GM15510 (cell line): Measurements from ENCODE around the gene MORN1.

Experiments
- POLR2A ChIP-seq: IDR thresholded peaks from 3 replicates; pipeline ENCODE4 v1.6.1; 2011; ENCODE audit warnings: borderline replicate concordance; ENCODE audit not compliant: insufficient read length; ENCODE audit errors: extremely low read depth

MORN1 gene

DNA sequence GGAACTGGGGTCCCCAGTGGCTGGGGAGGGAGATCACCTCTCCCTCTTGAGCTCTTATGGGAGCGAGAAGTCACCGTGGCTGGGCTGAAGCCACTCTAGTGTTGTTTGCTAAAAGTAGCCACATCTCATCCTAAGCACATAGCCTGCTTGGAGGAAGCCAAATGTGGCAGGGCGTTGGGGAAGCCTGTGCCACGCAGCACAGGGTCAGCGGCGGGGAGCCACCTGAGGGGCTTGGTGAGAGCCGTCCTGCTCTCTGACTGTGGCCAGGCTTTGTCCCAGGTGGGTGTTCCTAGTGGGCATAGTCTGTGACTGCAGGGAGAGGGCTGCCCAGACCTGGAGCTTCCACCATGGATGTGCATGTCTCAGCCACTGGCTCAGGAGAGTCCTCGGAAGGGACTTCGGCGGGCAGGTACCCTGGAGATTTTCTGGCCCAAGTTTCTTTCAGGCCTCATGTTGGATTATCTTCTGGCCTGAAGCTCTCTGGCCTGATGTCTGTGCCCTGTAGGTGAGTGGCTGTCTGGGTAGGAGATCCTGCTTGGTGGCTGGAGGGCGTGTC lies 38.9 kb downstream of the MORN1 start:
- TF ChIP-seq POLR2A = no peak

DNA sequence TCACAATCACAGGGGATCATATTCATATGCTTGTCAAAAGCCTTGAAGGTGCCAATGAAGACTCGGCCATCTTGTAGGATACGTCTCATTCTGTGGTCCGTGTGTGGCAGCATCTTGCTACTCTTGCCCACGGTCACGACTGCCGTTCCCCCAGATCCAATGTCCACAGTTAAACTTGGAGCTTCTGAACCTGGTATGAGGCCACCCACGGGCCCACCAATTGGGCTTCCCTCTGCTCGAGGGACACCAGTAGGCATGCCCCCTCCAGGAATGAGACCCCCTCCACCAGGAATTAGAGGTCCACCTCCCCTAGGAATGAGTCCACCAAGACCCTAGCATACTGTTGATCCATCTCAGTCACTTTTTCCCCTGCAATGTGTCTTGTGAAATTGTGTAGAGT lies 39.6 kb downstream of the MORN1 start:
- TF ChIP-seq POLR2A = no peak

DNA sequence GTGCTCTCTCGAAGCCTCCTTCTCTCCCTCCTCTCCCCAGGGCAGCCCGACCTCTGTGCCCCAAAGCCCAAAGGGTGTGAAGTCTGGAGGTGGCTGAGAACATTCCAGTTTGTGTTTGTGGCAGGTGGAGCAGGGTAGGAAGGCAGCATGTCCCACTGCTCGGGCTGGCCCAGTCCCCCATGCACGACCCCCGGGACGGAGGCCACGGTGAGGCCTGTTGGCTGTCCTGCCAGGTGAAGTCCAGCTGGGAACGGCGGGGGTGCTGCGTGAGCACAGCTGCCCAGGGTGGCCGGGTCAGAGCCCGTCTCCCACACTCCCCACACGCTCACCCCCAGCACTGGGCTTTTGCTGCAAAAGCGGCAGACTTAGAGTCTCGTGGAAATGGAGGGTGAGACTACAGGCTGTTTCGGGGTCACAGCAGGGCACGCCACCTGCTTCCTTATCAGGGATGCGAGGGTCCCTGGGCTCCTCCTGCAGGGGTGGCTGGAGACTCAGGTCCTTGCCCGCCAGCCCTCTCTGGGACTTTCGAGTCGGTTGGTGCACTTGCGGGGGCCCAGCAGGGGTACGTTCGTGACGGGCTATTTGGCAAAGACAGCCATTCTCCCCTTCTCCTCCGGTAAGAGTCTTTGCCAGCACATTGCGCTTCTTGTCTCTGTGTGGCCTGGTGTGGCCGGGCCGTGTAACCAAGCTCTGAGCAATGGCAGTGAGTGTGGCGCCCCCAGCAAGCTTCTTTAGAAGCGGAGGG lies 40.3 kb downstream of the MORN1 start:
- TF ChIP-seq POLR2A = no peak

DNA sequence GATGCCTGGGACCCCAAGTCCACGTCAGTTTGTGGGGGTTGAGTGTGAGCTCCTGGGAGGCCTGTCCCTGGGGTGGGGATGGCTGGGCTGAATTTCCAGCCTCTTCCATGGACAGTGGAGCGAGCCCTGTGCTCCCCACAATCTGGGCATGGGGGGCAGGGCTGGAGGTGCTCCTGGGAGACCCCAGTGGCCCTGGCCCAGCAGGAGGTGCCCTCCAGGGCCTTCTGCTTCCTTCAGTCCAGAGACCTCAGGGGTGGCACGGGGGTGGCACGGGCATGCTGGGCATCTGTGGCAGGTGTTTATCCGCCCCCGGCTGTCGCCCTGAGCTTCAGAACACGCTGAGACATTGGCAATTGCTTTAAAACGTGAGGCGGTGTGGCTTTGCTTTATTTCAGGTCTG lies 40.9 kb downstream of the MORN1 start:
- no peak for TF ChIP-seq POLR2A

DNA sequence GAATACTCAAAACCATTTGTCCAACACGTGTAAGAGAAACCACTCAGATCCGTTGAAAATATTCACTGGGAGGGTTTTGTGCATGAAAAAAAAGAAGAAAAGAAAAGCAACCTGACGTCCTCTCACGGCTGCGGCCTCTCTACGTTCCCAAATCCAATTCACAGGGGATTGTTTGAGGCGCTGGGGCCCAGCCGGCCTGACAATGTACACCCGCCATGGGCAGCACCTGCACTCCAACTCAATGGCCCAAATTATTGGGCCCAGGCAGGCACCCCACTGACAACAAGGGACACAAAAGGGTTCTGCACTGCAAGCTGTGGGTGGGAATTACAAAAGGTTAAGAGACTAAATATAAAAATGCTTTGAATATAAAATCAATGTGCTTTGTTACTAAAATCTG lies 41.5 kb downstream of the MORN1 start:
- TF ChIP-seq POLR2A = no peak

DNA sequence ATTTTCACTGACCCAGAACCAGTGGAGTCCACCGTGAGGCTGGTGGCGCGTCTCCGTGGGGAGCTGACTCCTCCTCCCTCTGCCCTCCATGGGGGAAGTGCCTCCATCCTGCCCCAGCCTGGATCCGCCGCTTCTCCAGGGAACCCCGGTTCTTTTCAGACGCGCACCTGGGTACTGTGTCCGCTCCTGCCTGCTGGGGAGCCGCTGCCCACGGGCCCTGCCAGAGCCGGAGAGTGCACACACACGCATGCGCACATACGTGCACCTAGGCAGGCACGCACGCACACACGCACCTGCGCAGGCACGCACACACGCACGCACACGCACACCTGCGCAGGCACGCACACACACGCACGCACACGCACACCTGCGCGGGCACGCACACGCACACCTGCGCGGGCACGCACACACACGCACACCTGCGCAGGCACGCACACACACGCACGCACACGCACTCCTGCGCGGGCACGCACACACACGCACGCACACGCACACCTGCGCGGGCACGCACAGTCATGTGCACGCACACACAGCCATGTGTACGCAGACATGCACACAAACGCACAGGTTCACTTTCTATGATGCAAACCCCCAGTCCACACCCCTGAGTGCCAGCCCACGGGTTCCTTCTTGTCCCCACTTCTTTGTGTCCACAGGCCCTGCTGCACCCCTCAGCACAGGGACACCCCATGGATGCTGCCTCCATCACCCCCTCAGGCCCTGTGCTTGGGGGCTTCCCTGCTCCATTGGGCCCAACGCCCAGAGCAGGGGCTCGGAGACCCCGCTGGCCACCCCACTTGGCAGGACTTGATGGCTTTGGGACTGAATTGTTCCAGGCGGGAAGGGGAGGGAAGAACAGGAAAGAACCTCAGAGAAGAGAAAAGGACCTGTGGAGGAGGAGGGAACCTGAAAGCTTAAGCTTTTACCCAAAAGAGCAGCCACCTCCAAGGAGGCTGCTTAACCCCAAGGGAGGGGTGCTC lies 42.7 kb downstream of the MORN1 start:
- no peak for TF ChIP-seq POLR2A

DNA sequence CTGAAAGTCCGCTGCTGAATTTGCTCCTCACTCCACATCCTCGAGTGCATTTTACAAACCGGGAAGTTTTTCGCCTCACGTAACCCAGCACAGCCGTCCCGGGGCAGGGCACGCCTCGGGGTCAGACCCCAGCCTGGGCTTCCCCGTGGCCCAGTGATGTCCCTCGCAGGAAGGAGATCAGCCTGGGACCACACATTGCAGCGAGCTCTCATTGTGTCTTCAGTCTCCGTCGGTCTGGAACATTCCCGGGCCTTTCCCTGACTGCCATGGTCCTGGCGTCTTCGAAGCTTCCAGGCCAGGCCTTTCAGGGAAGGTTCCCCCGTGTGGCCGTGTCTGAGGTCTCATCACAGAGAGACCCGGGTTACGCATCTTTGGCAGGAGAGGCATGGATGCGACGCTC lies 43.5 kb downstream of the MORN1 start:
- TF ChIP-seq POLR2A = no peak

DNA sequence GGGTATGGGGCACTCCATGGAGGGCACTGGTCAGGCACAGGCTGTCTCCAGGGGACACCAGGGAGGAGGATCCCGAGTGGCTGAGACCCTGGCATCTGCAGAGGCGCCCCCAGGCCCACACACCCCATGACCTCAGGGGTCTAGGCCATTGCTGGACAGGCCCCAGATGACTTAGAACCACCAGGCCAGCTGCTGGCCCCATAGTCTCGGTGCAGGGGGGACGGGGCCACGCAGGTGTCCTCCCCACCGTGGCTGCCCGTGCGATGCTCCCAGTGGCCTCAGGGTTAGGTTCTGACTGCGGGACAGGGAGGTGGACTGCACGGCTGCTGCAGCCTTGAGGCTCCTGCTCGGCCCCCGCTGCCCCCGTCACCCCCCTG lies 44.0 kb downstream of the MORN1 start:
- no peak for TF ChIP-seq POLR2A

DNA sequence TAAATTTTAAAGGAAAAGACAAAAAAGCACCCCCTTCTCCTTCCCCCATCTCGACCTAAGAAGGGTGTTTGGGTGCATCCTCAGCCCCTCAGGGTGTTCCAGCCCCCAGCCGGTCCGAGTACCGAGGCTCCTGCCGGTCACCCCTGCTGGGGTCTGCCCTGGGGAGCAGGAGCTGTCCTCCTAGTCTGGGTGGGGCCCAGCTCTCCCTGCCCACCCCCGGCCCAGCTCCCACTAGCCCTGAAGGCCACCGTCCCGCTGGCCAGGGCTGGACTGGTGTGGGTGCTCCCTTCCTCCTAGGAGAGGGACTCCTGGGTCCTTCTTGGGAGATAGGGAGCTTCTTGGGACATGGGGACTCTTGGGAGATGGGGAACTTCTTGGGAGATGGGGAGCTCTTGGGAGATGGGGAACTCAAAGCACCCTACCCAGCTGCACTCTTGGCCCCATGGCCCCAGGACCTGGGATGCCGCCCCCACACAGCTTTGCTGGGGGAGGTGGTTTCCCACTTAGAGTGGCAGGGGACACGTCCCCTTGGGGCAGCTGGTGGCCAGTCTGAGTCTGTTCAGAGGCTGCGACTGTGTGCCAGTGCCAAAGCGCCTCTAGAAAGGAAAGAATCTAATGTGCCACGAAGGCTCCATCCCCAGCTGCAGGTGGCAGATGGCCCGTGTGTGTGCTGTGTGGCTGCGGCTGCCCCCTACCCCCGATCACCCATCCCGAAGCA lies 44.5 kb downstream of the MORN1 start:
- TF ChIP-seq POLR2A = no peak

DNA sequence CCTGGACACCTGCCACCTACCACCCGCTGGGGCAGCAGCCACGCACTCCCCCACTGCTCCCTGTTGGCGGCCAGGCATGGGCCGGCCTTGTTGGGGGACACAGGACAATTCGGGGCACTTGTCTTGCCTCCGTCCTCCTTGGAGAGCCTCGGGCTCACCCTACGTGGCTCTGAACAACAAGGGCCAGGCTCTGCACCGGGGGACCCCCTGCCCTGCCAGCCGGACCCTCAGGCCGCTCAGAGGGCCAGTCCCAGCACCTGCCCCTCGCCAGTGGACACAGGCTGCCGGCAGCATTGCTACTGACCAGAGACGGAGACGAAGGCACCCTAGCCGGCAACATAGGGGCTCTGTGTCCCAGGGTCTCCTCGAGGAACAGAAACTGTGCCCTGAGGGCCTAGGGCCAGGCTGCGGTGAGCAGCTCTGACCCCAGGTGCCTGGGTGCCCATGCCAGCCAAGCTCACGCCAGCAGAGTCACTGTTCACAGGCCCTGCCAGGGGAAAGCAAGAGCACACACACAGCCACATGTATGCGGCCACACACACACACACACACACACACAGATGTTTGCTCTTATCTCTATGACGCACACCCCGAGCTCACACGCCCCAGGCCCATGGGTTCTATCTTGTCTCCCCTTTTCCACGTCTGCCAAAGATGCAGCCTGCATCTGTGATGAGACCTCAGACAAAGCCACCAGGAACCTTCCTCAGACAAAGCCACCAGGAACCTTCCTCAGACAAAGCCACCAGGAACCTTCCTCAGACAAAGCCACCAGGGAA lies 45.9 kb downstream of the MORN1 start:
- no peak for TF ChIP-seq POLR2A

DNA sequence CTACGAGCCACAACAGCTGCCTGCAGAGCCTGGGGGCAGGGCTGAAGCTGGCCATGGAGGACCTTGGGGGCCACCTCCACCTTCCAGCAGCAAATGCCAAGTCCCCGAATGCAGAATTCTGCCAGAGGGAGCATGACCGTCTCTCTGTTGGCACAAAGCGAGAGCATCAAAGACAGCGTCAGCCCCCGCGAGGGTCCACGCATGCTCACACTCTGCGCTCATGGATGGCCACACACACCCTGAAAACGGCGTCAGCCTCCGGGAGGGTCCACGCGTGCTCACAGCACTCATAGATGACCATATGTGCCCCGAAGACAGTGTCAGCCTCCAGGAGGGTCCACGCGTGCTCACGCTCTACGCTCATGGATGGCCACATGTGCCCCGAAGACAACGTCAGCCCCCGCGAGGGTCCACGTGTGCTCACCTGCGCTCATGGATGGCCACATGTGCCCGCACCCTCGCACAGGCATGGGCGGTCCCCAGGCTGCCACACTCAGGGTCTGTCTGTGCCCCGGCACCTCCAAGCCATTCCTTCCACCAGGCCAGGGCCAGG lies 46.5 kb downstream of the MORN1 start:
- TF ChIP-seq POLR2A = no peak

DNA sequence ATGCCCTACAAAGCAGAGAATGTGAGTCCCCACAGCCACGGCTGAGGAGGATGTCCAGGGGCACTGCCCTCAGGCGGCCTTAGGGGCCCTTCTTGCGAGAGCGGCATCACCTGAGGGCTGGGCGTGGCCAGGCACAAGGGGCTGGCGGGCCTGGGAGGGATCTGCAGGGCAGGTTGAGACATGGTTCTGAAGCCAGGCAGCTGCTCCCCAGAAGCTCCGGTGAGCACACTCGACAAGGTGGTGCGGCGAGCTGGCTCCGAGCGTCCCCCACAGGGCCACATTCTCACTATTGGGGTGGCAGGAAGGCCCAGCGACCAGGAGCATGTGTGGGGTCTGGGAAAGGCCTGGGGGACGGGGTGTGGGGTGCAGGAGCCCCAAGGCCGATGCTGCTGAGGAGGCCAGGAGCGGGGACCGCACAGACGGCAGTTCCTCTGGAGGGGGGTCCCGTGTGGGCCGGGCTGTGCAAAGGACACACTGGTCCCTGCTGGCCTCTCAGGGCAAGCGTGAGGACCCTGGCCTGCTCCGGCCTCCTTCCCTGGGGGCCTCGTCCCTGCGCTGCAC lies 47.2 kb downstream of the MORN1 start:
- no peak for TF ChIP-seq POLR2A

DNA sequence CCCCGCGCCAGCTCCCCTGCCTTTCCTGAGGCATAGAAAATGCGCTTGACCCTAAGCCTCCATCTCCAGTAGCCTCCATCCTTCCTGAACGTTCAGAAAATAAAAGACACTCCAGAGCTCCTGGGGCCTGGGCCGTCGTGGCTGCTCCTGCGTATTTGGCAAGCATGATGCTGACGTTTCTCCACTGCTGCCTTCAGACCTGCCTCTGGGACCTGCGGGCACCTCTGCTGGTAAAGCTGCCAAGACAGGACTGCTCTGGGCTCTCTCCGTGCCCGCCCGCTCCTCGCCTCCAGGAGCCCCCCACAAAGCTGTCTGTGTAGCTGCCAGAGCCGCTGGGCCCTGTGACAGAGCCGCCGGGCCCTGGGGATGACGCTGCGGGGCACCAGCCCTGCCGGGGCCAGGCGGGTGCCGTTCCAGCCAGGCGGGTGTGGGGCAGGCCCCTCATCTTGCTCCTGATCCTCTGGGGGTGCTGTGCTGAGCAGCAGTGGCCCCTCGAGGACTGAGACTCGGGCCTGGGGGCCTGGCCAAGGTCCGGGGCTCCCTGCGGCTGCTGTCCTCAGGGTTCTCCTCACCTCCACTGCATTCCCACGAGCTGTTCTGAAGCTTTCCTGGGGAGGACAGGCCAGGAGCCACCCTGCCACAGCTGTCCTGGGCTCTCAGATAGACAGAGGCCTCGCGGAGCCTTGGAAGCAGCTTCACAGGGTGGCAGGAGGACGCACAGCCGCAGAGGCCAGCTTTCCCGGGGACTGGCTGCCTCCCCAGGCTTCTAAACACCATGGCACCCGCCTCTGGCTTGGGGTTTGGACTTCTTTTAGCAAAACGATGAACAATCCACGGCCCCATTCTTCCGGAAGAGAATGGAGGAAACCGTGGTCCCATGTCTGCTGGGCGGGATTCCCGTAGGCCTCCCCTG lies 48.1 kb downstream of the MORN1 start:
- no peak for TF ChIP-seq POLR2A

DNA sequence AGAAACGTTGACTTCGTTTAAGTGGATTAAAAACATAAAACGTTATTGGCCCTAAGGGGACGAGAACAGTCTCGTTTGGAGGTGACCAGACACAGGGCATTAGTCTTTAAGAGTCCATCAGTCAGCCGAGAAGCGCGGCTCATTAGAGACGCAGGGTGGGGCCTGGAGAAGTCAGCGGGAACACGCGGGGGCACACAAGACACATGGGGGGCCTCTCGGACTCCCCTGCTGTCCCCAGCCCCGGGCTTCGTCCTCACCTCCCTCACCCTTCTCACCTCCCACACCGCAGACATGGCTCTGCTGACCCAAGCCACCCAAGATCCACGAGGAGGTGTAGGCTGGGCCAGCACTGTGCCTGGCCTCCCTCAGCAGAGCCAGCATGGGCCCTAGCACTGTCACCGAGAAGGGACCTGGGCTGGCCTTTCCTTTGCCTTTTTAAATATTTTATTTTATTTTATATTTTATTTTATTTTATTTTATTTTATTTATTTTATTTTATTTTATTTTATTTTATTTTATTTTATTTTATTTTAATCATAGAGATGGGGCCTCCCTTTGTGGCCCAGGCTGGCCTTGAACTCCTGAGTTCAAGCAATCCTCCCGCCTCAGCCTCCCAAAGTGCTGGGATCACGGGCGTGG lies 48.9 kb downstream of the MORN1 start:
- TF ChIP-seq POLR2A = no peak
